HG03457 (cell line): ENCODE measurements around the gene FAR2.
"Not testable (repeated sequence)": the region's sequence is repeated elsewhere in the genome, so short reads cannot be mapped to it uniquely, and the experiment has no call there.

ENCODE experiments used
- ATAC-seq: cut with Tn5 transposase; IDR thresholded peaks from one replicate; pipeline ENCODE4 v1.9.1; 2021; ENCODE audit warnings: moderate number of reproducible peaks; ENCODE audit not compliant: unreplicated experiment

The FAR2 gene

GRCh38 chr12:29316752-29317151 is 167.7 kb downstream of the FAR2 start:
- no peak for ATAC-seq

GRCh38 chr12:29317556-29318363 is 168.7 kb downstream of the FAR2 start:
- ATAC-seq, result peak; percentile 99

GRCh38 chr12:29320295-29321085 is 171.4 kb downstream of the FAR2 start:
- ATAC-seq, result no peak

GRCh38 chr12:29322157-29322556 is 173.1 kb downstream of the FAR2 start:
- ATAC-seq, result no peak

GRCh38 chr12:29329411-29329810 is 180.3 kb downstream of the FAR2 start:
- ATAC-seq, result no peak

GRCh38 chr12:29333178-29333577 is 184.1 kb downstream of the FAR2 start:
- ATAC-seq, result no peak

- ATAC-seq, result no peak
These were observed 185.9 kb downstream of the FAR2 start for GRCh38 chr12:29334937-29335336.

- ATAC-seq, result no peak
These were observed 188.2 kb downstream of the FAR2 start for GRCh38 chr12:29337325-29337724.

GRCh38 chr12:29343022-29343799 is 194.1 kb downstream of the FAR2 start:
- ATAC-seq, result no peak

- no peak for ATAC-seq
These were observed 197.8 kb downstream of the FAR2 start for GRCh38 chr12:29346769-29347421.

- ATAC-seq, result no peak
These were observed 201.0 kb downstream of the FAR2 start for GRCh38 chr12:29350080-29350479.

- ATAC-seq, result no peak
These were observed 205.9 kb downstream of the FAR2 start for GRCh38 chr12:29354954-29355353.

- ATAC-seq, result no peak
These were observed 216.0 kb downstream of the FAR2 start for GRCh38 chr12:29365091-29365490.

- no peak for ATAC-seq
These were observed 224.9 kb downstream of the FAR2 start for GRCh38 chr12:29374012-29374411.

GRCh38 chr12:29374913-29375312 is 225.8 kb downstream of the FAR2 start:
- ATAC-seq, result no peak

GRCh38 chr12:29376118-29376517 is 227.0 kb downstream of the FAR2 start:
- no peak for ATAC-seq

GRCh38 chr12:29380536-29381523 is 231.8 kb downstream of the FAR2 start, which contains the start of gene ERGIC2:
TSS of gene ERGIC2 (minus strand) at chr12:29381172. CDS start at chr12:29371633, 9,539 bp downstream.
- peak; percentile 96 for ATAC-seq

GRCh38 chr12:29382251-29382650 is 233.2 kb downstream of the FAR2 start:
- ATAC-seq, result no peak

- ATAC-seq, result not testable (repeated sequence)
These were observed 236.1 kb downstream of the FAR2 start for GRCh38 chr12:29385194-29385593.
